ENCODE data around the gene TGFBR3. TPM values are rescaled to one million over a fixed set of nuclear protein-coding genes. Genes with fewer than 3 reads are reported as not detected.
A peak's percentile ranks its signal among the peaks of the same experiment; 100 is the strongest.

The TGFBR3 gene
- total and polyA plus RNA-seq, 2 of the 13 experiments (the other 11 are each of a cell fraction or from before 2014, with no cell fraction given): 76.5 to 195 TPM

DNA sequence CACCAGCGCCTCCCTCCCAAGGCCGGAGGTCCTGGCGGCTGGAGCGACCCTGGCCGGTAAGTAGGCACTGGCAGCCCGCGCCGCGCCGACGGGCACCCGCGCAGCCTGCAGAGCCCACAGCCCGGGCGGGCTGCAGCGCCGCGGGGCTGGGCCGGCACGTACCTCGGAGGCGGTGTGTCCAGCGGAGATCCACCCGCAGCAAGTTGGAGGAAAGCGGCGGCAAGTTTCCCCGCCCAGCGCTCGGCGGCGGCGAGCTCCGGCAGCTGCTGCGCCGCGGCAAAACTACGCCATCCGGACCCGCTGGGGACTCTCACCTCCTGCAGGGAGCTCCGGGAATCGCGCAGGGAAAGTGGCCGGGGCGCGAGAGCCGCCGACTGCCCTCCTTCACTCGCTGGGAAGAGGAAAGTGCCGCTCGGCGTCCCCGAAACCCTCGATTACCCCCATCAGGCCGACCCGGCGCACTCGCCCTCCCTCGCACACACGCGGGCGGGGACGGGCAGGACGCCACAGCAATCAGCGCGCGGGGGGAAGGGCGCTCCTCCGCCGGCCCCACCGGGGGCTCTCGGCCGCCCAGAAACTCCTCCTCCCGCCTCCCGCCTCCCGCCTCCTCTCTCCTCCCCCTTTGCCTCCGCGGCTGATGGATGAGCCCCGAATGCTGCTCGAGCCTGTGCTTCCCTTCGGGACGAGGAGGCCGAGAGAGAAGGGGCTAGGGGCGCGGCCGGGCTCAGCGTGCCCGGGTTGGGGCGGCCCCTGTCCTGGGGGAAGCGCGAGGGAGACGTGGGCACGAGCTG is at the start of gene TGFBR3 (continued):
- TF ChIP-seq, protein P1, sequence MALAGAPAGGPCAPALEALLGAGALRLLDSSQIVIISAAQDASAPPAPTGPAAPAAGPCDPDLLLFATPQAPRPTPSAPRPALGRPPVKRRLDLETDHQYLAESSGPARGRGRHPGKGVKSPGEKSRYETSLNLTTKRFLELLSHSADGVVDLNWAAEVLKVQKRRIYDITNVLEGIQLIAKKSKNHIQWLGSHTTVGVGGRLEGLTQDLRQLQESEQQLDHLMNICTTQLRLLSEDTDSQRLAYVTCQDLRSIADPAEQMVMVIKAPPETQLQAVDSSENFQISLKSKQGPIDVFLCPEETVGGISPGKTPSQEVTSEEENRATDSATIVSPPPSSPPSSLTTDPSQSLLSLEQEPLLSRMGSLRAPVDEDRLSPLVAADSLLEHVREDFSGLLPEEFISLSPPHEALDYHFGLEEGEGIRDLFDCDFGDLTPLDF (CRISPR knock-in tag; IDR thresholded peaks at IDR 0.05): peak; percentile 33; the same call in 1 of the 2 replicates
- TF ChIP-seq IRX3 (CRISPR knock-in tag; IDR thresholded peaks at IDR 0.05; ENCODE audit: borderline replicate concordance, low read depth) (peak; percentile 72), MYC (CRISPR knock-in tag; IDR thresholded peaks at IDR 0.05; ENCODE audit: borderline replicate concordance) (peak; percentile 77; the same call in 1 of the 2 replicates), HOXA3 (CRISPR knock-in tag; IDR thresholded peaks at IDR 0.05) (peak; percentile 74), CBX5 (CRISPR knock-in tag; IDR thresholded peaks at IDR 0.05; ENCODE audit: borderline replicate concordance) (0 out of 2 replicates have a peak, but pooled peaks have one; percentile 53), ZNF292 (CRISPR knock-in tag; IDR thresholded peaks at IDR 0.05; ENCODE audit: borderline replicate concordance, low read depth) (no peak; the same call in 1 of the 2 replicates), ZNF547 (CRISPR knock-in tag; IDR thresholded peaks at IDR 0.05) (peak; percentile 83; the same call in 1 of the 2 replicates), CENPT (CRISPR knock-in tag; IDR thresholded peaks at IDR 0.05; ENCODE audit: low read depth) (peak; percentile 45; the same call in 1 of the 2 replicates), KAT8 (CRISPR knock-in tag; IDR thresholded peaks at IDR 0.05) (peak; percentile 69; the same call in 1 of the 2 replicates), ZNF598 (CRISPR knock-in tag; IDR thresholded peaks at IDR 0.05; ENCODE audit: borderline replicate concordance) (0 out of 2 replicates have a peak, but pooled peaks have one; percentile 38)
- TF ChIP-seq, protein P2, sequence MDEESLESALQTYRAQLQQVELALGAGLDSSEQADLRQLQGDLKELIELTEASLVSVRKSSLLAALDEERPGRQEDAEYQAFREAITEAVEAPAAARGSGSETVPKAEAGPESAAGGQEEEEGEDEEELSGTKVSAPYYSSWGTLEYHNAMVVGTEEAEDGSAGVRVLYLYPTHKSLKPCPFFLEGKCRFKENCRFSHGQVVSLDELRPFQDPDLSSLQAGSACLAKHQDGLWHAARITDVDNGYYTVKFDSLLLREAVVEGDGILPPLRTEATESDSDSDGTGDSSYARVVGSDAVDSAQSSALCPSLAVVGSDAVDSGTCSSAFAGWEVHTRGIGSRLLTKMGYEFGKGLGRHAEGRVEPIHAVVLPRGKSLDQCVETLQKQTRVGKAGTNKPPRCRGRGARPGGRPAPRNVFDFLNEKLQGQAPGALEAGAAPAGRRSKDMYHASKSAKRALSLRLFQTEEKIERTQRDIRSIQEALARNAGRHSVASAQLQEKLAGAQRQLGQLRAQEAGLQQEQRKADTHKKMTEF (CRISPR knock-in tag; IDR thresholded peaks at IDR 0.05): peak; percentile 88
- TF ChIP-seq, protein P3, sequence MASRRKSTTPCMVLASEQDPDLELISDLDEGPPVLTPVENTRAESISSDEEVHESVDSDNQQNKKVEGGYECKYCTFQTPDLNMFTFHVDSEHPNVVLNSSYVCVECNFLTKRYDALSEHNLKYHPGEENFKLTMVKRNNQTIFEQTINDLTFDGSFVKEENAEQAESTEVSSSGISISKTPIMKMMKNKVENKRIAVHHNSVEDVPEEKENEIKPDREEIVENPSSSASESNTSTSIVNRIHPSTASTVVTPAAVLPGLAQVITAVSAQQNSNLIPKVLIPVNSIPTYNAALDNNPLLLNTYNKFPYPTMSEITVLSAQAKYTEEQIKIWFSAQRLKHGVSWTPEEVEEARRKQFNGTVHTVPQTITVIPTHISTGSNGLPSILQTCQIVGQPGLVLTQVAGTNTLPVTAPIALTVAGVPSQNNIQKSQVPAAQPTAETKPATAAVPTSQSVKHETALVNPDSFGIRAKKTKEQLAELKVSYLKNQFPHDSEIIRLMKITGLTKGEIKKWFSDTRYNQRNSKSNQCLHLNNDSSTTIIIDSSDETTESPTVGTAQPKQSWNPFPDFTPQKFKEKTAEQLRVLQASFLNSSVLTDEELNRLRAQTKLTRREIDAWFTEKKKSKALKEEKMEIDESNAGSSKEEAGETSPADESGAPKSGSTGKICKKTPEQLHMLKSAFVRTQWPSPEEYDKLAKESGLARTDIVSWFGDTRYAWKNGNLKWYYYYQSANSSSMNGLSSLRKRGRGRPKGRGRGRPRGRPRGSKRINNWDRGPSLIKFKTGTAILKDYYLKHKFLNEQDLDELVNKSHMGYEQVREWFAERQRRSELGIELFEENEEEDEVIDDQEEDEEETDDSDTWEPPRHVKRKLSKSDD (CRISPR knock-in tag; IDR thresholded peaks at IDR 0.05; ENCODE audit: low read depth): peak; percentile 63; the same call in 1 of the 2 replicates
- TF ChIP-seq, protein P4, sequence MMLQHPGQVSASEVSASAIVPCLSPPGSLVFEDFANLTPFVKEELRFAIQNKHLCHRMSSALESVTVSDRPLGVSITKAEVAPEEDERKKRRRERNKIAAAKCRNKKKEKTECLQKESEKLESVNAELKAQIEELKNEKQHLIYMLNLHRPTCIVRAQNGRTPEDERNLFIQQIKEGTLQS (CRISPR knock-in tag; IDR thresholded peaks at IDR 0.05): 0 out of 2 replicates have a peak, but pooled peaks have one; percentile 23
- TF ChIP-seq, protein P5, sequence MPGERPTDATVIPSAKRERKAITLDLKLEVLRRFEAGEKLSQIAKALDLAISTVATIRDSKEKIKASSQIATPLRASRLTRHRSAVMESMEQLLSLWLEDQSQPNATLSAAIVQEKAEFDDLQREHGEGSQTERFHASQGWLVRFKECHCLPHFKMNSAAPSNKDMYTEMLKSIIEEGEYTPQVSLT (CRISPR knock-in tag; IDR thresholded peaks at IDR 0.05; ENCODE audit: borderline replicate concordance, low read depth): no peak
- TF ChIP-seq, protein P6, sequence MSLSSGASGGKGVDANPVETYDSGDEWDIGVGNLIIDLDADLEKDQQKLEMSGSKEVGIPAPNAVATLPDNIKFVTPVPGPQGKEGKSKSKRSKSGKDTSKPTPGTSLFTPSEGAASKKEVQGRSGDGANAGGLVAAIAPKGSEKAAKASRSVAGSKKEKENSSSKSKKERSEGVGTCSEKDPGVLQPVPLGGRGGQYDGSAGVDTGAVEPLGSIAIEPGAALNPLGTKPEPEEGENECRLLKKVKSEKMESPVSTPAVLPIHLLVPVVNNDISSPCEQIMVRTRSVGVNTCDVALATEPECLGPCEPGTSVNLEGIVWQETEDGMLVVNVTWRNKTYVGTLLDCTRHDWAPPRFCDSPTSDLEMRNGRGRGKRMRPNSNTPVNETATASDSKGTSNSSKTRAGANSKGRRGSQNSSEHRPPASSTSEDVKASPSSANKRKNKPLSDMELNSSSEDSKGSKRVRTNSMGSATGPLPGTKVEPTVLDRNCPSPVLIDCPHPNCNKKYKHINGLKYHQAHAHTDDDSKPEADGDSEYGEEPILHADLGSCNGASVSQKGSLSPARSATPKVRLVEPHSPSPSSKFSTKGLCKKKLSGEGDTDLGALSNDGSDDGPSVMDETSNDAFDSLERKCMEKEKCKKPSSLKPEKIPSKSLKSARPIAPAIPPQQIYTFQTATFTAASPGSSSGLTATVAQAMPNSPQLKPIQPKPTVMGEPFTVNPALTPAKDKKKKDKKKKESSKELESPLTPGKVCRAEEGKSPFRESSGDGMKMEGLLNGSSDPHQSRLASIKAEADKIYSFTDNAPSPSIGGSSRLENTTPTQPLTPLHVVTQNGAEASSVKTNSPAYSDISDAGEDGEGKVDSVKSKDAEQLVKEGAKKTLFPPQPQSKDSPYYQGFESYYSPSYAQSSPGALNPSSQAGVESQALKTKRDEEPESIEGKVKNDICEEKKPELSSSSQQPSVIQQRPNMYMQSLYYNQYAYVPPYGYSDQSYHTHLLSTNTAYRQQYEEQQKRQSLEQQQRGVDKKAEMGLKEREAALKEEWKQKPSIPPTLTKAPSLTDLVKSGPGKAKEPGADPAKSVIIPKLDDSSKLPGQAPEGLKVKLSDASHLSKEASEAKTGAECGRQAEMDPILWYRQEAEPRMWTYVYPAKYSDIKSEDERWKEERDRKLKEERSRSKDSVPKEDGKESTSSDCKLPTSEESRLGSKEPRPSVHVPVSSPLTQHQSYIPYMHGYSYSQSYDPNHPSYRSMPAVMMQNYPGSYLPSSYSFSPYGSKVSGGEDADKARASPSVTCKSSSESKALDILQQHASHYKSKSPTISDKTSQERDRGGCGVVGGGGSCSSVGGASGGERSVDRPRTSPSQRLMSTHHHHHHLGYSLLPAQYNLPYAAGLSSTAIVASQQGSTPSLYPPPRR (CRISPR knock-in tag; IDR thresholded peaks at IDR 0.05; ENCODE audit: borderline replicate concordance): peak; percentile 59; the same call in 1 of the 2 replicates
